SJCRH30 (cell line): ENCODE results near the gene PAH. TPM values are rescaled to one million over a fixed set of nuclear protein-coding genes. Genes with fewer than 3 reads are reported as not detected.

Experiments
- DNase-seq, 2 experiments: peaks; one replicate each; pipeline ENCODE4 v3.0.0-alpha.2; 2015 to 2020
- H3K27ac ChIP-seq: fragments of 250-450 bp; sonication (Bioruptor Pico); 2 replicates; pipeline ENCODE4 v1.5.1; 2020; ENCODE audit warnings: mild to moderate bottlenecking, moderate library complexity
- H3K27me3 ChIP-seq: fragments of 250-450 bp; sonication (Bioruptor Pico); 2 replicates; pipeline ENCODE4 v1.5.1; 2020; ENCODE audit warnings: mild to moderate bottlenecking, moderate library complexity
- H3K36me3 ChIP-seq: fragments of 250-450 bp; sonication (Bioruptor Pico); 2 replicates; pipeline ENCODE4 v1.5.1; 2020; ENCODE audit warnings: mild to moderate bottlenecking, moderate library complexity
- H3K4me1 ChIP-seq: fragments of 250-450 bp; sonication (Bioruptor Pico); 2 replicates; pipeline ENCODE4 v1.5.1; 2020; ENCODE audit warnings: mild to moderate bottlenecking, moderate library complexity
- H3K4me3 ChIP-seq: fragments of 250-450 bp; sonication (Bioruptor Pico); 2 replicates; pipeline ENCODE4 v1.5.1; 2020; ENCODE audit warnings: mild to moderate bottlenecking, moderate library complexity
- H3K9me3 ChIP-seq: fragments of 250-450 bp; sonication (Bioruptor Pico); replicated peaks from 2 replicates; pipeline ENCODE4 v1.5.1; 2020; ENCODE audit warnings: mild to moderate bottlenecking, moderate library complexity
- total RNA-seq: library from RNA; depleted of rRNA; stranded (reverse); fragments of >200 nt; shearing (Covaris generic); gene quantifications from 2 replicates; pipeline ENCODE4 v1.2.3, GENCODE V29; 2014

Gene PAH
- total RNA-seq, 1 experiment from 2014 or later: not detected

GRCh38 chr12:102888511-102888910 is 28.5 kb downstream of the PAH start:
- no peak overlapping the region for H3K27ac ChIP-seq
- H3K27me3 ChIP-seq: peaks cover 3% of the 10 kb centered on the region; the same call in 1 of the 2 replicates
- no peaks in the 10 kb centered on the region for H3K9me3 ChIP-seq
- no peaks in the 10 kb centered on the region for H3K36me3 ChIP-seq
- DNase-seq: no peak
- H3K4me3 ChIP-seq: no peak overlapping the region
- no peaks in the 10 kb centered on the region for H3K4me1 ChIP-seq

- Histone ChIP-seq H3K4me3 (no peak overlapping the region), H3K27ac (no peak overlapping the region), H3K4me1 (no peaks in the 10 kb centered on the region), H3K36me3 (no peaks in the 10 kb centered on the region), H3K27me3 (peaks cover 3% of the 10 kb centered on the region; the same call in 1 of the 2 replicates), H3K9me3 (no peaks in the 10 kb centered on the region)
- DNase-seq: no peak
Measured at GRCh38 chr12:102885043-102885932, 31.8 kb downstream of the PAH start.

- Histone ChIP-seq H3K9me3 (no peaks in the 10 kb centered on the region), H3K27me3 (peaks cover 3% of the 10 kb centered on the region; the same call in 1 of the 2 replicates), H3K27ac (no peak overlapping the region), H3K4me1 (no peaks in the 10 kb centered on the region), H3K4me3 (no peak overlapping the region), H3K36me3 (no peaks in the 10 kb centered on the region)
- peak; percentile 19 to 55 for DNase-seq
Measured at GRCh38 chr12:102883204-102883799, 33.7 kb downstream of the PAH start.

- peaks cover 3% of the 10 kb centered on the region; the same call in 1 of the 2 replicates for H3K27me3 ChIP-seq
- no peak for DNase-seq
- no peaks in the 10 kb centered on the region for H3K36me3 ChIP-seq
- H3K4me1 ChIP-seq: no peaks in the 10 kb centered on the region
- H3K4me3 ChIP-seq: no peak overlapping the region
- H3K9me3 ChIP-seq: no peaks in the 10 kb centered on the region
- H3K27ac ChIP-seq: no peak overlapping the region
Measured at GRCh38 chr12:102880783-102881182, 36.3 kb downstream of the PAH start.

GRCh38 chr12:102879144-102879763 is 37.8 kb downstream of the PAH start:
- Histone ChIP-seq H3K9me3 (no peaks in the 10 kb centered on the region), H3K4me1 (no peaks in the 10 kb centered on the region), H3K27ac (no peak overlapping the region), H3K4me3 (no peak overlapping the region), H3K36me3 (no peaks in the 10 kb centered on the region), H3K27me3 (no peaks in the 10 kb centered on the region)
- DNase-seq: peak; percentile 27 to 54

- DNase-seq: no peak
- H3K27me3 ChIP-seq: no peaks in the 10 kb centered on the region
- no peaks in the 10 kb centered on the region for H3K4me1 ChIP-seq
- H3K4me3 ChIP-seq: no peak overlapping the region
- no peaks in the 10 kb centered on the region for H3K9me3 ChIP-seq
- no peak overlapping the region for H3K27ac ChIP-seq
- H3K36me3 ChIP-seq: no peaks in the 10 kb centered on the region
Measured at GRCh38 chr12:102876883-102877282, 40.2 kb downstream of the PAH start.

GRCh38 chr12:102874819-102875218 is 42.2 kb downstream of the PAH start:
- DNase-seq: no peak
- H3K36me3 ChIP-seq: no peaks in the 10 kb centered on the region
- H3K27ac ChIP-seq: no peak overlapping the region
- no peaks in the 10 kb centered on the region for H3K4me1 ChIP-seq
- H3K9me3 ChIP-seq: no peaks in the 10 kb centered on the region
- no peaks in the 10 kb centered on the region for H3K27me3 ChIP-seq
- no peak overlapping the region for H3K4me3 ChIP-seq

- no peak overlapping the region for H3K4me3 ChIP-seq
- DNase-seq: no peak
- 0 out of 2 replicates have a peak, but pooled peaks cover 2% of the 10 kb centered on the region for H3K27me3 ChIP-seq
- H3K9me3 ChIP-seq: no peaks in the 10 kb centered on the region
- H3K36me3 ChIP-seq: no peaks in the 10 kb centered on the region
- no peak overlapping the region for H3K27ac ChIP-seq
- H3K4me1 ChIP-seq: no peaks in the 10 kb centered on the region
Measured at GRCh38 chr12:102873077-102873476, 44.0 kb downstream of the PAH start.

- DNase-seq: no peak
- Histone ChIP-seq H3K36me3 (no peaks in the 10 kb centered on the region), H3K27ac (no peak overlapping the region), H3K4me3 (no peak overlapping the region), H3K27me3 (0 out of 2 replicates have a peak, but pooled peaks cover 2% of the 10 kb centered on the region), H3K9me3 (no peaks in the 10 kb centered on the region), H3K4me1 (no peaks in the 10 kb centered on the region)
Measured at GRCh38 chr12:102871014-102871413, 46.0 kb downstream of the PAH start.

GRCh38 chr12:102869571-102869970 is 47.5 kb downstream of the PAH start:
- no peaks in the 10 kb centered on the region for H3K4me1 ChIP-seq
- H3K4me3 ChIP-seq: no peak overlapping the region
- no peaks in the 10 kb centered on the region for H3K9me3 ChIP-seq
- H3K36me3 ChIP-seq: no peaks in the 10 kb centered on the region
- no peak for DNase-seq
- H3K27ac ChIP-seq: no peak overlapping the region
- H3K27me3 ChIP-seq: 0 out of 2 replicates have a peak, but pooled peaks cover 2% of the 10 kb centered on the region

- H3K27me3 ChIP-seq: 0 out of 2 replicates have a peak, but pooled peaks cover 2% of the 10 kb centered on the region
- no peak overlapping the region for H3K27ac ChIP-seq
- no peaks in the 10 kb centered on the region for H3K36me3 ChIP-seq
- no peaks in the 10 kb centered on the region for H3K9me3 ChIP-seq
- H3K4me3 ChIP-seq: no peak overlapping the region
- no peaks in the 10 kb centered on the region for H3K4me1 ChIP-seq
- DNase-seq: no peak
Measured at GRCh38 chr12:102865821-102866615, 51.0 kb downstream of the PAH start.

- H3K36me3 ChIP-seq: no peaks in the 10 kb centered on the region
- no peaks in the 10 kb centered on the region for H3K4me1 ChIP-seq
- no peak for DNase-seq
- H3K9me3 ChIP-seq: no peaks in the 10 kb centered on the region
- no peak overlapping the region for H3K4me3 ChIP-seq
- no peak overlapping the region for H3K27ac ChIP-seq
- H3K27me3 ChIP-seq: no peaks in the 10 kb centered on the region
Measured at GRCh38 chr12:102862486-102862885, 54.6 kb downstream of the PAH start.

GRCh38 chr12:102851246-102851645 is 65.8 kb downstream of the PAH start:
- Histone ChIP-seq H3K27me3 (no peaks in the 10 kb centered on the region), H3K4me3 (no peak overlapping the region), H3K4me1 (no peaks in the 10 kb centered on the region), H3K9me3 (no peaks in the 10 kb centered on the region), H3K36me3 (no peaks in the 10 kb centered on the region), H3K27ac (no peak overlapping the region)
- DNase-seq: no peak

GRCh38 chr12:102849722-102850447 is 67.2 kb downstream of the PAH start:
- no peak overlapping the region for H3K4me3 ChIP-seq
- H3K4me1 ChIP-seq: no peaks in the 10 kb centered on the region
- no peak for DNase-seq
- H3K36me3 ChIP-seq: no peaks in the 10 kb centered on the region
- H3K9me3 ChIP-seq: no peaks in the 10 kb centered on the region
- no peak overlapping the region for H3K27ac ChIP-seq
- H3K27me3 ChIP-seq: no peaks in the 10 kb centered on the region
